Neuronal stem cell (in vitro differentiated cells): ENCODE data around the gene CETN2.
"Not testable (repeated sequence)": the region's sequence is repeated elsewhere in the genome, so short reads cannot be mapped to it uniquely, and the experiment has no call there.

ENCODE experiments used
- DNase-seq: peaks from one replicate; pipeline ENCODE4 v3.0.0-alpha.2; 2013; ENCODE audit warnings: low spot score
- H2AFZ ChIP-seq: one replicate; pipeline ENCODE4 v1.6.1; 2013; ENCODE audit warnings: mild to moderate bottlenecking, low read length, inconsistent platforms
- H2AK5ac ChIP-seq: 2 replicates; pipeline ENCODE4 v1.6.1; 2013; ENCODE audit warnings: low read depth, mild to moderate bottlenecking, inconsistent platforms, low read length, moderate library complexity, mixed read lengths
- H2BK120ac ChIP-seq: 2 replicates; pipeline ENCODE4 v1.6.1; 2013; ENCODE audit warnings: low read depth, mild to moderate bottlenecking, inconsistent platforms, low read length, moderate library complexity, mixed read lengths
- H2BK12ac ChIP-seq: one replicate; pipeline ENCODE4 v1.6.1; 2013; ENCODE audit warnings: low read length, inconsistent platforms
- H2BK15ac ChIP-seq: 2 replicates; pipeline ENCODE4 v1.6.1; 2013; ENCODE audit warnings: mild to moderate bottlenecking, low read length, inconsistent platforms, mixed read lengths
- H2BK5ac ChIP-seq: one replicate; pipeline ENCODE4 v1.6.1; 2013; ENCODE audit warnings: inconsistent platforms, mild to moderate bottlenecking, low read length, moderate library complexity
- H3K14ac ChIP-seq: one replicate; pipeline ENCODE4 v1.6.1; 2013; ENCODE audit warnings: low read length, inconsistent platforms
- H3K18ac ChIP-seq: 2 replicates; pipeline ENCODE4 v1.6.1; 2013; ENCODE audit warnings: low read length, inconsistent platforms
- H3K23ac ChIP-seq: 2 replicates; pipeline ENCODE4 v1.6.1; 2013; ENCODE audit warnings: low read depth, mild to moderate bottlenecking, mixed read lengths, low read length, inconsistent platforms; ENCODE audit not compliant: poor library complexity
- H3K27ac ChIP-seq: replicated peaks from 3 replicates; pipeline ENCODE4 v1.5.1; 2013; ENCODE audit warnings: low read length, inconsistent platforms
- H3K27me3 ChIP-seq, 3 experiments: 2 replicates each; pipeline ENCODE4 v1.6.1; 2013; ENCODE audit warnings: low read length in 3 of 3, mild to moderate bottlenecking in 2 of 3, inconsistent platforms in 1 of 3, low read depth in 1 of 3, mixed read lengths in 1 of 3, moderate library complexity in 1 of 3; ENCODE audit not compliant: control insufficient read depth in 3 of 3, insufficient read depth in 3 of 3
- H3K36me3 ChIP-seq, 2 donors: replicated peaks in 1 of 2; 2 replicates each; pipeline ENCODE4 v1.6.1; 2013; ENCODE audit warnings: low read length in 2 of 2; ENCODE audit not compliant: control insufficient read depth in 2 of 2, insufficient read depth in 2 of 2
- H3K4ac ChIP-seq: 2 replicates; pipeline ENCODE4 v1.6.1; 2013; ENCODE audit warnings: inconsistent platforms, mild to moderate bottlenecking, low read length, moderate library complexity
- H3K4me1 ChIP-seq, 2 donors: 1 replicate in 1 of 2; 2 replicates in 1 of 2; pipeline ENCODE4 v1.6.1; 2013; ENCODE audit warnings: low read length in 2 of 2, low read depth in 1 of 2; ENCODE audit not compliant: control insufficient read depth in 2 of 2, insufficient read depth in 1 of 2
- H3K4me2 ChIP-seq: one replicate; pipeline ENCODE4 v1.6.1; 2013; ENCODE audit warnings: mild to moderate bottlenecking, low read length, inconsistent platforms; ENCODE audit not compliant: insufficient read depth, poor library complexity, severe bottlenecking
- H3K4me3 ChIP-seq, 2 donors: 2 replicates each; pipeline ENCODE4 v1.5.1; 2013; ENCODE audit warnings: low read length in 2 of 2, mild to moderate bottlenecking in 2 of 2, inconsistent platforms in 1 of 2, moderate library complexity in 1 of 2
- H3K79me1 ChIP-seq: one replicate; pipeline ENCODE4 v1.6.1; 2013; ENCODE audit warnings: low read depth, mild to moderate bottlenecking, inconsistent platforms, low read length, moderate library complexity
- H3K9ac ChIP-seq: one replicate; pipeline ENCODE4 v1.6.1; 2013; ENCODE audit warnings: mild to moderate bottlenecking, low read depth, low read length, inconsistent platforms; ENCODE audit not compliant: poor library complexity
- H3K9me3 ChIP-seq, 2 donors: replicated peaks in 1 of 2; 2 replicates each; pipeline versions ENCODE3 to v1.6.1; 2013; ENCODE audit warnings: low read length in 2 of 2, mild to moderate bottlenecking in 2 of 2, inconsistent platforms in 1 of 2, low read depth in 1 of 2, mixed read lengths in 1 of 2, moderate library complexity in 1 of 2; ENCODE audit not compliant: control insufficient read depth in 2 of 2, insufficient read depth in 1 of 2
- H4K8ac ChIP-seq: one replicate; pipeline ENCODE4 v1.6.1; 2013; ENCODE audit warnings: low read depth, mild to moderate bottlenecking, inconsistent platforms, low read length, moderate library complexity
- H4K91ac ChIP-seq: one replicate; pipeline ENCODE4 v1.6.1; 2013; ENCODE audit warnings: low read length, low read depth, mild to moderate bottlenecking, inconsistent platforms; ENCODE audit not compliant: poor library complexity
- WGBS, 2 donors: extraction: QIAGEN DNeasy Blood & Tissue Kit; methylation state at CpG; one replicate each; pipeline ENCODE4 v1.1.7; 2013; ENCODE audit warnings: missing lambda C conversion rate in 2 of 2, mixed read lengths in 1 of 2; ENCODE audit not compliant: insufficient read length in 2 of 2, insufficient replicate concordance in 1 of 2; ENCODE audit errors: extremely low coverage in 2 of 2; 5-methylcytosine and 5-hydroxymethylcytosine counted together

The CETN2 gene

GRCh38 chrX:152844256-152844655, 13.7 kb upstream of the CETN2 start:
- no CpG with 5 or more reads among the region's 6 CpGs for WGBS, 2 donors
- Histone ChIP-seq H3K36me3 (peaks cover 3 to 64% of the 10 kb centered on the region in 2 donors), H3K4me2 (no peak overlapping the region), H2AFZ (no peak overlapping the region), H3K23ac (no peak overlapping the region), H4K8ac (no peak overlapping the region), H3K9ac (no peak overlapping the region), H2BK15ac (no peak overlapping the region), H2BK12ac (no peak overlapping the region), H3K27me3 (peaks cover 0 to 3% (median 0%) of the 10 kb centered on the region in 3 experiments), H2BK120ac (no peak overlapping the region), H4K91ac (no peak overlapping the region), H3K79me1 (peaks cover 7% of the 10 kb centered on the region), H3K4me1 (no peaks in the 10 kb centered on the region), H2BK5ac (no peak overlapping the region), H2AK5ac (no peak overlapping the region), H3K18ac (no peak overlapping the region), H3K9me3 (no peaks in the 10 kb centered on the region), H3K27ac (no peak overlapping the region), H3K4me3 (no peak overlapping the region), H3K14ac (no peak overlapping the region), H3K4ac (no peak overlapping the region)
- no peak for DNase-seq

- Histone ChIP-seq H2BK5ac (no peak overlapping the region), H2AK5ac (no peak overlapping the region), H3K27me3 (peaks cover 0 to 3% (median 0%) of the 10 kb centered on the region in 3 experiments), H3K4me2 (no peak overlapping the region), H4K8ac (no peak overlapping the region), H3K36me3 (peaks cover 3 to 60% of the 10 kb centered on the region in 2 donors), H3K9me3 (no peaks in the 10 kb centered on the region), H3K4ac (no peak overlapping the region), H3K27ac (no peak overlapping the region), H2AFZ (no peak overlapping the region), H3K9ac (no peak overlapping the region), H2BK12ac (no peak overlapping the region), H3K4me3 (no peak overlapping the region), H3K79me1 (peaks cover 7% of the 10 kb centered on the region), H3K23ac (no peak overlapping the region), H3K18ac (no peak overlapping the region), H3K4me1 (no peaks in the 10 kb centered on the region), H2BK15ac (no peak overlapping the region), H4K91ac (no peak overlapping the region), H2BK120ac (no peak overlapping the region), H3K14ac (no peak overlapping the region)
- DNase-seq, result no peak
- WGBS, 2 donors, result no CpG with 5 or more reads among the region's 5 CpGs
Observed at GRCh38 chrX:152843852-152844251, 13.3 kb upstream of the CETN2 start.

DNA sequence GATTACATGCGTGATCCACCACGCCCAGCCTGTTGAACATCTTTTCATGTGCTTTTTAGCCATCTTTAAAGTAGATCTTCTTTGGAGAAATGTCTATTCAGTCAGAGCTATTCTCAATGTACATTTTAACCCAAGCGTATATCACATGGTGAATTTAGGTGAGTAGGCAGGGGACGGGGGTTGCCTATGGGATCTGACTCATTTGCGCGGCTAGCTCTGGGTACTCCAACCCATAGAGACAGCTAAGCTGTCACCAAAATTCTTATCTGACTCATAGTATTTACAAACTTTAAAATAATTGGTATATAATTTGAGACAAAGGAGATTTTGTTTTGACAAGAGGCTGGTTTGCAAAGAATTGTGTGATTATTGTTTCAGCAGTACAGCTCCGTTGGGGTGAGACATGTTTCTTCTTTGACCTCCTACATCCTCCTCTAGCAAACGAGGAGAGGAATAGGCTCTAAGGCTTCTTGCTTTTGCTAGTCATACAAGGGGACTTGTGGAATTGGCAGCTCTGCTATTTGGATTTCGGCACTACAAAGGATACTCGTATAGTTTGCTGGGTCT, 12.3 kb upstream of the CETN2 start:
- H3K9me3 ChIP-seq, result no peaks in the 10 kb centered on the region
- no peak overlapping the region for H3K4me3 ChIP-seq
- peaks cover 3 to 51% of the 10 kb centered on the region in 2 donors for H3K36me3 ChIP-seq
- no peak overlapping the region for H2AFZ ChIP-seq
- H3K4me2 ChIP-seq, result no peak overlapping the region
- H2BK120ac ChIP-seq, result no peak overlapping the region
- H2BK15ac ChIP-seq, result no peak overlapping the region
- H3K14ac ChIP-seq, result no peak overlapping the region
- no peak overlapping the region for H3K27ac ChIP-seq
- no CpG with 5 or more reads among the region's 10 CpGs for WGBS, 2 donors
- H3K27me3 ChIP-seq, result peaks cover 0 to 3% (median 0%) of the 10 kb centered on the region in 3 experiments
- H2AK5ac ChIP-seq, result no peak overlapping the region
- no peak overlapping the region for H3K9ac ChIP-seq
- no peak overlapping the region for H4K8ac ChIP-seq
- peaks cover 7% of the 10 kb centered on the region for H3K79me1 ChIP-seq
- no peak overlapping the region for H2BK12ac ChIP-seq
- DNase-seq, result no peak
- no peak overlapping the region for H3K23ac ChIP-seq
- no peak overlapping the region for H4K91ac ChIP-seq
- no peaks in the 10 kb centered on the region for H3K4me1 ChIP-seq
- H3K18ac ChIP-seq, result no peak overlapping the region
- H3K4ac ChIP-seq, result no peak overlapping the region
- no peak overlapping the region for H2BK5ac ChIP-seq

DNA sequence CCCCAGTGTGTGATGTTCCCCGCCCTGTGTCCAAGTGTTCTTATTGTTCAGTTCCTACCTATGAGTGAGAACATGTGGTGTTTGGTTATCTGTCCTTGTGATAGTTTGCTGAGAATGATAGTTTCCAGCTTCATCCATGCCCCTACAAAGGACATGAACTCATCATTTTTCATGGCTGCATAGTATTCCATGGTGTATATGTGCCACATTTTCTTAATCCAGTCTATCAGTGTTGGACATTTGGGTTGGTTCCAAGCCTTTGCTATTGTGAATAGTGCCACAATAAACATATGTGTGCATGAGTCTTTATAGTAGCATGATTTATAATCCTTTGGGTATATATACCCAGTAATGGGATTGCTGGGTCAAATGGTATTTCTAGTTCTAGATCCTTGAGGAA, 4.9 kb upstream of the CETN2 start:
- H3K4me1 ChIP-seq, H3K23ac ChIP-seq, H3K9ac ChIP-seq, H2BK12ac ChIP-seq, H3K27me3 ChIP-seq, H3K4me3 ChIP-seq, H4K91ac ChIP-seq, H3K79me1 ChIP-seq, H3K4me2 ChIP-seq, H3K14ac ChIP-seq, H2AFZ ChIP-seq, H4K8ac ChIP-seq, DNase-seq, H3K4ac ChIP-seq, H2BK5ac ChIP-seq, H3K9me3 ChIP-seq, H2BK120ac ChIP-seq, H3K27ac ChIP-seq, H3K18ac ChIP-seq, H2AK5ac ChIP-seq, H2BK15ac ChIP-seq: not testable (repeated sequence)
- peaks cover 5 to 31% of the 10 kb centered on the region in 2 donors for H3K36me3 ChIP-seq
- no CpG with 5 or more reads among the region's 1 CpG for WGBS, 2 donors
